Effector memory CD4-positive, alpha-beta T cell (primary cell): Measurements from ENCODE around the gene OPTC.

Source experiments
- DNase-seq, 3 donors: peaks; one replicate each; pipeline ENCODE4 v3.0.0-alpha.2; 2020
- H3K27ac ChIP-seq: 2 replicates; pipeline ENCODE4 v1.7.0; 2013; ENCODE audit warnings: mild to moderate bottlenecking, low read length, moderate library complexity; ENCODE audit not compliant: insufficient read depth, poor library complexity, severe bottlenecking
- H3K27me3 ChIP-seq: replicated peaks from 2 replicates; pipeline ENCODE4 v1.7.0; 2013; ENCODE audit warnings: mild to moderate bottlenecking, low read length; ENCODE audit not compliant: insufficient read depth, control insufficient read depth, poor library complexity, severe bottlenecking
- H3K36me3 ChIP-seq: 2 replicates; pipeline ENCODE4 v1.7.0; 2013; ENCODE audit warnings: mild to moderate bottlenecking, low read length, moderate library complexity; ENCODE audit not compliant: control insufficient read depth, insufficient read depth
- H3K4me1 ChIP-seq: 2 replicates; pipeline ENCODE4 v1.7.0; 2013; ENCODE audit warnings: low read length, mild to moderate bottlenecking; ENCODE audit not compliant: control insufficient read depth, insufficient read depth, poor library complexity, severe bottlenecking
- H3K4me3 ChIP-seq: 2 replicates; pipeline ENCODE4 v1.7.0; 2013; ENCODE audit warnings: low read length, low read depth, mild to moderate bottlenecking; ENCODE audit not compliant: insufficient read depth, poor library complexity, severe bottlenecking
- H3K9me3 ChIP-seq: 2 replicates; pipeline ENCODE4 v1.7.0; 2013; ENCODE audit warnings: mild to moderate bottlenecking, low read length, moderate library complexity; ENCODE audit not compliant: control insufficient read depth

Gene OPTC

GRCh38 chr1:203539831-203540546 lies 46.0 kb downstream of the OPTC start:
- Histone ChIP-seq H3K27me3 (no peaks in the 10 kb centered on the region), H3K27ac (no peak overlapping the region), H3K9me3 (no peaks in the 10 kb centered on the region), H3K4me1 (no peaks in the 10 kb centered on the region), H3K36me3 (no peaks in the 10 kb centered on the region), H3K4me3 (no peak overlapping the region)
- no peak for DNase-seq

GRCh38 chr1:203544485-203544884 lies 50.5 kb downstream of the OPTC start:
- DNase-seq: no peak
- H3K27me3 ChIP-seq: no peaks in the 10 kb centered on the region
- no peak overlapping the region for H3K27ac ChIP-seq
- no peaks in the 10 kb centered on the region for H3K36me3 ChIP-seq
- H3K4me3 ChIP-seq: no peak overlapping the region
- H3K9me3 ChIP-seq: no peaks in the 10 kb centered on the region
- no peaks in the 10 kb centered on the region for H3K4me1 ChIP-seq

GRCh38 chr1:203544978-203545816 lies 51.2 kb downstream of the OPTC start:
- no peak overlapping the region for H3K4me3 ChIP-seq
- no peaks in the 10 kb centered on the region for H3K27me3 ChIP-seq
- H3K4me1 ChIP-seq: no peaks in the 10 kb centered on the region
- no peak for DNase-seq
- no peaks in the 10 kb centered on the region for H3K36me3 ChIP-seq
- H3K9me3 ChIP-seq: no peaks in the 10 kb centered on the region
- no peak overlapping the region for H3K27ac ChIP-seq

- no peaks in the 10 kb centered on the region for H3K9me3 ChIP-seq
- H3K27ac ChIP-seq: no peak overlapping the region
- H3K27me3 ChIP-seq: no peaks in the 10 kb centered on the region
- H3K36me3 ChIP-seq: no peaks in the 10 kb centered on the region
- no peak overlapping the region for H3K4me3 ChIP-seq
- no peaks in the 10 kb centered on the region for H3K4me1 ChIP-seq
- DNase-seq: no peak
Measured at GRCh38 chr1:203546274-203546673, 52.3 kb downstream of the OPTC start.

- DNase-seq: no peak
- no peaks in the 10 kb centered on the region for H3K27me3 ChIP-seq
- H3K4me3 ChIP-seq: no peak overlapping the region
- H3K9me3 ChIP-seq: no peaks in the 10 kb centered on the region
- no peak overlapping the region for H3K27ac ChIP-seq
- H3K4me1 ChIP-seq: no peaks in the 10 kb centered on the region
- no peaks in the 10 kb centered on the region for H3K36me3 ChIP-seq
Measured at GRCh38 chr1:203547147-203547546, 53.2 kb downstream of the OPTC start.

GRCh38 chr1:203547771-203548421 lies 53.9 kb downstream of the OPTC start:
- no peaks in the 10 kb centered on the region for H3K27me3 ChIP-seq
- no peaks in the 10 kb centered on the region for H3K36me3 ChIP-seq
- no peak overlapping the region for H3K4me3 ChIP-seq
- H3K27ac ChIP-seq: no peak overlapping the region
- no peaks in the 10 kb centered on the region for H3K9me3 ChIP-seq
- H3K4me1 ChIP-seq: no peaks in the 10 kb centered on the region
- DNase-seq: no peak

- DNase-seq: no peak
- no peak overlapping the region for H3K4me3 ChIP-seq
- no peaks in the 10 kb centered on the region for H3K36me3 ChIP-seq
- H3K27me3 ChIP-seq: no peaks in the 10 kb centered on the region
- H3K27ac ChIP-seq: no peak overlapping the region
- H3K4me1 ChIP-seq: no peaks in the 10 kb centered on the region
- H3K9me3 ChIP-seq: no peaks in the 10 kb centered on the region
Measured at GRCh38 chr1:203548892-203549291, 54.9 kb downstream of the OPTC start.

- no peak overlapping the region for H3K27ac ChIP-seq
- no peaks in the 10 kb centered on the region for H3K9me3 ChIP-seq
- no peaks in the 10 kb centered on the region for H3K4me1 ChIP-seq
- H3K4me3 ChIP-seq: no peak overlapping the region
- DNase-seq: no peak
- no peaks in the 10 kb centered on the region for H3K36me3 ChIP-seq
- no peaks in the 10 kb centered on the region for H3K27me3 ChIP-seq
Measured at GRCh38 chr1:203549309-203549708, 55.4 kb downstream of the OPTC start.

- Histone ChIP-seq H3K27ac (no peak overlapping the region), H3K27me3 (no peaks in the 10 kb centered on the region), H3K4me1 (no peaks in the 10 kb centered on the region), H3K4me3 (no peak overlapping the region), H3K36me3 (no peaks in the 10 kb centered on the region), H3K9me3 (no peaks in the 10 kb centered on the region)
- DNase-seq: no peak
Measured at GRCh38 chr1:203550846-203551245, 56.9 kb downstream of the OPTC start.

GRCh38 chr1:203551550-203551949 lies 57.6 kb downstream of the OPTC start:
- Histone ChIP-seq H3K4me1 (no peaks in the 10 kb centered on the region), H3K4me3 (no peak overlapping the region), H3K27me3 (no peaks in the 10 kb centered on the region), H3K36me3 (no peaks in the 10 kb centered on the region), H3K9me3 (no peaks in the 10 kb centered on the region), H3K27ac (no peak overlapping the region)
- DNase-seq: no peak
